OCI-LY7 (cell line): Measurements from ENCODE around the gene MAP6. TPM values are rescaled to one million over a fixed set of nuclear protein-coding genes. Genes with fewer than 3 reads are reported as not detected.

Source experiments
- BruUV-seq: library from RNA; stranded (reverse); fragments of 400-500 nt; replicated peaks from 2 replicates; lab custom pipeline; 2021; lab: Mats Ljungman, UMichigan
- CTCF ChIA-PET: fragments of 300-600 bp; sonication (Branson Sonifier 250); formaldehyde crosslinking; loops from one replicate; lab custom pipeline; 2022; ENCODE audit warnings: antibody characterized with exemption; ENCODE audit not compliant: unreplicated experiment; lab: Charles Lee
- POLR2A ChIA-PET: fragments of 300-600 bp; sonication (Branson Sonifier 250); formaldehyde crosslinking; loops from one replicate; lab custom pipeline; 2022; ENCODE audit warnings: antibody characterized with exemption; lab: Charles Lee
- DNase-seq: peaks from one replicate; pipeline ENCODE4 v3.0.0-alpha.2; 2015; ENCODE audit warnings: low spot score
- H2AFZ ChIP-seq: fragments of 200-600 bp; sonication (generic), shearing (Covaris generic); 2 replicates; pipeline ENCODE4 v1.6.1; 2014; ENCODE audit warnings: mild to moderate bottlenecking, antibody characterized with exemption, low read length, moderate library complexity
- H3K27ac ChIP-seq: fragments of 200-600 bp; sonication (generic); 2 replicates; pipeline ENCODE4 v1.5.1; 2014; ENCODE audit warnings: mixed run types, low read depth, mild to moderate bottlenecking, moderate library complexity, low read length, inconsistent platforms; ENCODE audit not compliant: poor library complexity, severe bottlenecking
- H3K36me3 ChIP-seq: fragments of 200-600 bp; sonication (generic); 2 replicates; pipeline ENCODE4 v1.6.1; 2014; ENCODE audit warnings: mild to moderate bottlenecking, antibody characterized with exemption, low read length, moderate library complexity, mixed read lengths; ENCODE audit not compliant: insufficient read depth
- H3K4me1 ChIP-seq: fragments of 200-600 bp; sonication (generic); 2 replicates; pipeline ENCODE4 v1.5.1; 2014; ENCODE audit warnings: mild to moderate bottlenecking, low read length; ENCODE audit not compliant: insufficient read depth, poor library complexity, severe bottlenecking
- H3K4me2 ChIP-seq: fragments of 200-600 bp; sonication (generic); 2 replicates; pipeline ENCODE4 v1.6.1; 2014; ENCODE audit warnings: mild to moderate bottlenecking, low read length
- H3K4me3 ChIP-seq: fragments of 200-600 bp; sonication (generic); 2 replicates; pipeline ENCODE4 v1.5.1; 2014; ENCODE audit warnings: mild to moderate bottlenecking, low read depth, low read length; ENCODE audit not compliant: poor library complexity, severe bottlenecking
- H3K79me2 ChIP-seq: fragments of 200-600 bp; sonication (generic); 2 replicates; pipeline ENCODE4 v1.6.1; 2016; ENCODE audit warnings: low read depth, mild to moderate bottlenecking, low read length, moderate library complexity, mixed read lengths; ENCODE audit not compliant: insufficient read depth
- H3K9me2 ChIP-seq: fragments of 200-600 bp; sonication (generic); 2 replicates; pipeline ENCODE4 v1.6.1; 2016; ENCODE audit warnings: mild to moderate bottlenecking, low read length, mixed read lengths; ENCODE audit not compliant: insufficient read depth
- H3K9me3 ChIP-seq: fragments of 200-600 bp; sonication (generic); 2 replicates; pipeline ENCODE4 v1.6.1; 2014; ENCODE audit warnings: mild to moderate bottlenecking, mixed run types, low read length, mixed read lengths
- H4K20me1 ChIP-seq: fragments of 200-600 bp; sonication (generic); 2 replicates; pipeline ENCODE4 v1.6.1; 2014; ENCODE audit warnings: mild to moderate bottlenecking, antibody characterized with exemption, low read length, moderate library complexity, mixed read lengths; ENCODE audit not compliant: insufficient read depth
- CTCF ChIP-seq: fragments of 200-600 bp; sonication (generic); conservative IDR thresholded peaks from 2 replicates; pipeline ENCODE4 v1.5.1; 2014; ENCODE audit warnings: mild to moderate bottlenecking, antibody characterized with exemption, low read length, moderate library complexity, mixed read lengths
- EZH2phosphoT487 ChIP-seq: fragments of 200-600 bp; sonication (generic); IDR thresholded peaks from 2 replicates; pipeline ENCODE4 v1.6.1; 2018; ENCODE audit warnings: low read depth, borderline replicate concordance, mild to moderate bottlenecking, mixed run types, antibody characterized with exemption, low read length, moderate library complexity, mixed read lengths
- intact Hi-C: fragments of 100-400 bp; cut with micrococcal nuclease; formaldehyde crosslinking; loops from one replicate; pipeline ENCODE4 v1.10.0; 2022; ENCODE audit not compliant: unreplicated experiment
- total RNA-seq, 2 experiments: library from RNA; depleted of rRNA in 1 of 2; stranded (reverse); fragments of >200 nt in 1 of 2; shearing (Covaris generic) in 1 of 2; gene quantifications; 2 replicates each; pipeline ENCODE4 v1.2.3, GENCODE V29; 2014 to 2022

MAP6 gene
- total RNA-seq, 2 experiments from 2014 or later, result not detected

GRCh38 chr11:75631086-75631730 is 37.6 kb downstream of the MAP6 start:
- Histone ChIP-seq H3K9me2 (no peaks in the 10 kb centered on the region), H3K4me1 (no peaks in the 10 kb centered on the region), H3K4me3 (no peak overlapping the region), H3K36me3 (no peaks in the 10 kb centered on the region), H3K27ac (no peak overlapping the region), H3K4me2 (no peak overlapping the region), H4K20me1 (no peaks in the 10 kb centered on the region), H3K79me2 (no peaks in the 10 kb centered on the region), H2AFZ (no peak overlapping the region), H3K9me3 (no peaks in the 10 kb centered on the region)
- no peak for TF ChIP-seq EZH2phosphoT487
- TF ChIP-seq CTCF, result no peak
- ChIA-PET POLR2A (interaction anchor here (0.6 to 0.7 kb wide), 2 partner anchors 13 to 296 kb away, joined by 3 to 6 read pairs; no protein-coding TSS in a partner anchor), CTCF (no interaction called here)
- no peak for DNase-seq
- intact Hi-C loops, result no loop called here
- BruUV-seq, result no TSS peak

DNA sequence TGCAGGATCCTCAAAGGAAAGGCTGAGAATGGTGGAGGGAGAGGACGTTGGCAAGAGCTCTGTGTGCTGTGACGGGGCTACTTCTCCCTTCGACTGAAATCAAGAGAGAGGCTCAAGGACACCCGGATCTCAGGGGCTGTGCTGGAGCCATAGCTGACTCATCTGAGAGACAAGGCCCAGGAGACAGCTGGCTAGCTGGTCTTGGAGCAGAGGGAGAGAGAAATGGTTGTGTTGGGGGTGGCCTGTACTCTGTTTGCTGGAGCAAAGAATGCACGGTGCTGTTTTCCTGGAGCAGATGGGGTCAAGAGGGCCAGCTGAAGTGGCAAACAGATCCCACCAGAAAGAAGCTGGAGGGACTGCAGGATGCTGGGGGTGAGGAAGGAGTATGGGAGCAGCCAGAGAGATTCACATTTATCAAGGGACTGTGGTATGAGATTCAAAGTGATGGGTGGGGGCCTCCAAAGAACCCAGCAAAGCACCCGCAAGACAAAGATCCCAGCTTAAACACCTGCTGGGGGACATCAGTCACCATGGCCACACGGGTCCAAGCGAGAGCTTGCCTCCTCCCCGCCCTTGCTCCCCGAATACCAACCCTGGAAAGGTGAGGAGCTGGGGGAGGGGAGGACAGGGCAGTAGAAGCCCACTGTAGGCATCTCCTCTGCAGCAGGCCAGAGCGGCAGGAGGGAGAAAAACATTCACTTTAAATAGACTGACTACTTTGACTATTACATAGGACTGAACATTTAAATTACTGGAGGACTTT is 40.8 kb downstream of the MAP6 start:
- no TSS peak for BruUV-seq
- no peaks in the 10 kb centered on the region for H3K79me2 ChIP-seq
- H3K36me3 ChIP-seq, result no peaks in the 10 kb centered on the region
- intact Hi-C loops, result no loop called here
- no peaks in the 10 kb centered on the region for H3K9me3 ChIP-seq
- H3K27ac ChIP-seq, result no peak overlapping the region
- H3K9me2 ChIP-seq, result no peaks in the 10 kb centered on the region
- TF ChIP-seq EZH2phosphoT487 (no peak), CTCF (no peak)
- no peak overlapping the region for H2AFZ ChIP-seq
- H3K4me1 ChIP-seq, result no peaks in the 10 kb centered on the region
- POLR2A ChIA-PET, result no interaction called here
- H4K20me1 ChIP-seq, result no peaks in the 10 kb centered on the region
- no peak overlapping the region for H3K4me2 ChIP-seq
- DNase-seq, result no peak
- CTCF ChIA-PET, result no interaction called here
- no peak overlapping the region for H3K4me3 ChIP-seq

- no TSS peak for BruUV-seq
- Histone ChIP-seq H3K9me3 (no peaks in the 10 kb centered on the region), H2AFZ (no peak overlapping the region), H3K79me2 (no peaks in the 10 kb centered on the region), H4K20me1 (no peaks in the 10 kb centered on the region), H3K27ac (no peak overlapping the region), H3K4me1 (no peaks in the 10 kb centered on the region), H3K9me2 (no peaks in the 10 kb centered on the region), H3K36me3 (no peaks in the 10 kb centered on the region), H3K4me3 (no peak overlapping the region), H3K4me2 (no peak overlapping the region)
- ChIA-PET CTCF (no interaction called here), POLR2A (no interaction called here)
- intact Hi-C loops, result no loop called here
- no peak for TF ChIP-seq EZH2phosphoT487
- no peak for TF ChIP-seq CTCF
- DNase-seq, result no peak
Observed at GRCh38 chr11:75626889-75627529, 41.8 kb downstream of the MAP6 start.
